Measurements from ENCODE around the gene DAGLA.

Gene DAGLA

GRCh38 chr11:61689164-61689496, 8.9 kb downstream of the DAGLA start:
- no peak for TF ChIP-seq CTCF (IDR thresholded peaks at IDR 0.05; ENCODE audit: low read depth, low read length, missing control alignments)
- no peak for DNase-seq (ENCODE audit: low read depth)
- in situ Hi-C loops (cut with HindIII; ENCODE audit: low sequenced_read_pairs): no loop called here
- H3K4me3 ChIP-seq (ENCODE audit: low read depth, low read length): no peak overlapping the region

- in situ Hi-C loops (cut with HindIII; ENCODE audit: low sequenced_read_pairs): no loop called here
- H3K4me3 ChIP-seq (ENCODE audit: low read depth, low read length): no peak overlapping the region
- DNase-seq (ENCODE audit: low read depth): no peak
- TF ChIP-seq CTCF (IDR thresholded peaks at IDR 0.05; ENCODE audit: low read depth, low read length, missing control alignments): no peak
Measured at GRCh38 chr11:61690706-61691379, 10.7 kb downstream of the DAGLA start.

GRCh38 chr11:61691380-61692156, 11.4 kb downstream of the DAGLA start:
- in situ Hi-C loops (cut with HindIII; ENCODE audit: low sequenced_read_pairs): no loop called here
- DNase-seq (ENCODE audit: low read depth): no peak

GRCh38 chr11:61693922-61694601, 13.9 kb downstream of the DAGLA start:
- DNase-seq (ENCODE audit: low read depth): no peak
- in situ Hi-C loops (cut with HindIII; ENCODE audit: low sequenced_read_pairs): no loop called here
- H3K4me3 ChIP-seq (ENCODE audit: low read depth, low read length): no peak overlapping the region
- no peak for TF ChIP-seq CTCF (IDR thresholded peaks at IDR 0.05; ENCODE audit: low read depth, low read length, missing control alignments)

More at GRCh38 chr11:61691380-61692156, 11.4 kb downstream of the DAGLA start:
- no peak for TF ChIP-seq CTCF (IDR thresholded peaks at IDR 0.05; ENCODE audit: low read depth, low read length, missing control alignments)
- H3K4me3 ChIP-seq (ENCODE audit: low read depth, low read length): no peak overlapping the region

GRCh38 chr11:61694602-61694939, 14.4 kb downstream of the DAGLA start:
- H3K4me3 ChIP-seq (ENCODE audit: low read depth, low read length): no peak overlapping the region
- no peak for DNase-seq (ENCODE audit: low read depth)
- TF ChIP-seq CTCF (IDR thresholded peaks at IDR 0.05; ENCODE audit: low read depth, low read length, missing control alignments): no peak
- in situ Hi-C loops (cut with HindIII; ENCODE audit: low sequenced_read_pairs): no loop called here

GRCh38 chr11:61694946-61695706, 14.9 kb downstream of the DAGLA start:
- no peak for TF ChIP-seq CTCF (IDR thresholded peaks at IDR 0.05; ENCODE audit: low read depth, low read length, missing control alignments)
- DNase-seq (ENCODE audit: low read depth): no peak
- no peak overlapping the region for H3K4me3 ChIP-seq (ENCODE audit: low read depth, low read length)
- in situ Hi-C loops (cut with HindIII; ENCODE audit: low sequenced_read_pairs): no loop called here

Measured in astrocyte of the cerebellum (primary cell).